ENCODE measurements around the gene BUB1B. TPM values are rescaled to one million over a fixed set of nuclear protein-coding genes. Genes with fewer than 3 reads are reported as not detected.

The BUB1B gene
- total RNA-seq, 1 experiment from 2014 or later, result 83.2 TPM

GRCh38 chr15:40229316-40229715 lies 68.4 kb downstream of the BUB1B start:
- Histone ChIP-seq H3K27ac (ENCODE audit: insufficient read length, low read depth, low read length) (no peak overlapping the region), H2BK15ac (ENCODE audit: low read depth, low read length) (no peak overlapping the region), H2BK12ac (ENCODE audit: insufficient read length, low read depth, low read length) (no peak overlapping the region), H3T11ph (ENCODE audit: low read length) (no peak overlapping the region), H2AFZ (ENCODE audit: low read length) (no peak overlapping the region), H3K27me3 (ENCODE audit: insufficient read depth, low read length) (no peaks in the 10 kb centered on the region), H3K9ac (ENCODE audit: extremely low read depth, insufficient read length, low read length) (no peak overlapping the region), H3K79me1 (ENCODE audit: insufficient read depth, low read depth, low read length, poor library complexity, severe bottlenecking) (no peaks in the 10 kb centered on the region), H3K9me3 (ENCODE audit: control insufficient read depth, low read depth, low read length) (no peaks in the 10 kb centered on the region), H2BK20ac (ENCODE audit: low read depth, low read length, poor library complexity, severe bottlenecking) (no peak overlapping the region), H3K4ac (ENCODE audit: low read depth, low read length) (no peak overlapping the region), H3K4me2 (ENCODE audit: insufficient read depth, insufficient read length, low read length) (no peak overlapping the region), H4K20me1 (ENCODE audit: control insufficient read depth, insufficient read depth, insufficient read length) (no peaks in the 10 kb centered on the region), H3K56ac (ENCODE audit: insufficient read length, low read depth, low read length) (no peak overlapping the region), H2BK120ac (ENCODE audit: low read depth, low read length, poor library complexity, severe bottlenecking) (no peak overlapping the region), H4K91ac (ENCODE audit: insufficient read length, low read depth, low read length) (no peak overlapping the region), H3K79me2 (ENCODE audit: insufficient read depth, low read length) (no peaks in the 10 kb centered on the region), H3K4me1 (ENCODE audit: insufficient read depth, low read length) (no peaks in the 10 kb centered on the region), H3K23me2 (ENCODE audit: insufficient read length, low read depth, low read length, poor library complexity, severe bottlenecking) (no peaks in the 10 kb centered on the region), H4K8ac (replicated peaks; ENCODE audit: insufficient read length, low read depth, low read length) (no peak overlapping the region), H4K5ac (ENCODE audit: insufficient read length, low read depth, low read length) (no peak overlapping the region), H3K23ac (ENCODE audit: insufficient read length, low read depth, low read length) (no peak overlapping the region), H3K18ac (ENCODE audit: insufficient read length, low read depth, low read length) (no peak overlapping the region), H2AK5ac (ENCODE audit: insufficient read length, low read length) (no peak overlapping the region), H2BK5ac (ENCODE audit: insufficient read length, low read length) (no peak overlapping the region), H3K14ac (ENCODE audit: insufficient read depth, low read length) (no peak overlapping the region)
- Mint-ChIP-seq H3K27me3 (ENCODE audit: low read depth) (no peaks in the 10 kb centered on the region), H3K9me3 (no peaks in the 10 kb centered on the region), H3K4me3 (no peak overlapping the region), H3K27ac (no peak overlapping the region), H3K36me3 (ENCODE audit: insufficient read depth in 1 of 3, low read depth in 3 of 3) (peaks cover 11 to 41% (median 29%) of the 10 kb centered on the region in 3 experiments; a peak in 6 of 7 replicates), H3K4me1 (no peaks in the 10 kb centered on the region; a peak in 1 of 4 replicates)
- DNase-seq, result no peak
- TF ChIP-seq, protein P1, sequence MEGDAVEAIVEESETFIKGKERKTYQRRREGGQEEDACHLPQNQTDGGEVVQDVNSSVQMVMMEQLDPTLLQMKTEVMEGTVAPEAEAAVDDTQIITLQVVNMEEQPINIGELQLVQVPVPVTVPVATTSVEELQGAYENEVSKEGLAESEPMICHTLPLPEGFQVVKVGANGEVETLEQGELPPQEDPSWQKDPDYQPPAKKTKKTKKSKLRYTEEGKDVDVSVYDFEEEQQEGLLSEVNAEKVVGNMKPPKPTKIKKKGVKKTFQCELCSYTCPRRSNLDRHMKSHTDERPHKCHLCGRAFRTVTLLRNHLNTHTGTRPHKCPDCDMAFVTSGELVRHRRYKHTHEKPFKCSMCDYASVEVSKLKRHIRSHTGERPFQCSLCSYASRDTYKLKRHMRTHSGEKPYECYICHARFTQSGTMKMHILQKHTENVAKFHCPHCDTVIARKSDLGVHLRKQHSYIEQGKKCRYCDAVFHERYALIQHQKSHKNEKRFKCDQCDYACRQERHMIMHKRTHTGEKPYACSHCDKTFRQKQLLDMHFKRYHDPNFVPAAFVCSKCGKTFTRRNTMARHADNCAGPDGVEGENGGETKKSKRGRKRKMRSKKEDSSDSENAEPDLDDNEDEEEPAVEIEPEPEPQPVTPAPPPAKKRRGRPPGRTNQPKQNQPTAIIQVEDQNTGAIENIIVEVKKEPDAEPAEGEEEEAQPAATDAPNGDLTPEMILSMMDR (conservative IDR thresholded peaks at IDR 0.05), result no peak
- no CpG with 5 or more reads among the region's 5 CpGs for WGBS (ENCODE audit: extremely low coverage, insufficient read length, low lambda C conversion rate)

Data from H9 (cell line).